ENCODE results near the gene EXOC2.
A peak's percentile ranks its signal among the peaks of the same experiment; 100 is the strongest.

Gene EXOC2

GRCh38 chr6:692858-693722, at the start of gene EXOC2:
TSS of gene EXOC2 (minus strand) at chr6:693139. CDS start at chr6:637818, 55,321 bp downstream.
- H3K27me3 ChIP-seq (ENCODE audit: low read depth) = no peaks in the 10 kb centered on the region
- in situ Hi-C loops (cut with MboI; ENCODE audit: low sequenced_read_pairs) = no loop called here
- H3K4me1 ChIP-seq = peaks cover 8% of the 10 kb centered on the region
- peak; percentile 79 to 91 for DNase-seq (ENCODE audit: low spot score in 2 of 2)
- peak within 1 kb of the TSS; percentile 88 for H3K4me3 ChIP-seq
- no peaks in the 10 kb centered on the region for H3K9me3 ChIP-seq
- H3K36me3 ChIP-seq (replicated peaks) = no peaks in the 10 kb centered on the region

- no peaks in the 10 kb centered on the region for H3K27me3 ChIP-seq (ENCODE audit: low read depth)
- DNase-seq (ENCODE audit: low spot score in 2 of 2) = no peak
- no peaks in the 10 kb centered on the region for H3K9me3 ChIP-seq
- no peaks in the 10 kb centered on the region for H3K36me3 ChIP-seq (replicated peaks)
- in situ Hi-C loops (cut with MboI; ENCODE audit: low sequenced_read_pairs) = no loop called here
- H3K4me3 ChIP-seq = no peak overlapping the region
- no peaks in the 10 kb centered on the region for H3K4me1 ChIP-seq
Measured at GRCh38 chr6:741410-742339, 48.7 kb upstream of the EXOC2 start.

- H3K36me3 ChIP-seq (replicated peaks) = no peaks in the 10 kb centered on the region
- no peaks in the 10 kb centered on the region for H3K4me1 ChIP-seq
- H3K9me3 ChIP-seq = no peaks in the 10 kb centered on the region
- in situ Hi-C loops (cut with MboI; ENCODE audit: low sequenced_read_pairs) = no loop called here
- DNase-seq (ENCODE audit: low spot score in 2 of 2) = no peak
- H3K4me3 ChIP-seq = no peak overlapping the region
- no peaks in the 10 kb centered on the region; the same call in 1 of the 2 replicates for H3K27me3 ChIP-seq (ENCODE audit: low read depth)
Measured at GRCh38 chr6:736657-737446, 43.9 kb upstream of the EXOC2 start.

- no peak for DNase-seq (ENCODE audit: low spot score in 2 of 2)
- in situ Hi-C loops (cut with MboI; ENCODE audit: low sequenced_read_pairs) = no loop called here
- Histone ChIP-seq H3K4me1 (no peaks in the 10 kb centered on the region), H3K27me3 (ENCODE audit: low read depth) (peaks cover 25% of the 10 kb centered on the region), H3K9me3 (no peaks in the 10 kb centered on the region), H3K36me3 (replicated peaks) (no peaks in the 10 kb centered on the region), H3K4me3 (no peak overlapping the region)
Measured at GRCh38 chr6:733431-734219, 40.7 kb upstream of the EXOC2 start.

GRCh38 chr6:731924-732323, 39.0 kb upstream of the EXOC2 start:
- no peaks in the 10 kb centered on the region for H3K9me3 ChIP-seq
- peaks cover 28% of the 10 kb centered on the region for H3K27me3 ChIP-seq (ENCODE audit: low read depth)
- DNase-seq (ENCODE audit: low spot score in 2 of 2) = no peak
- no peaks in the 10 kb centered on the region for H3K4me1 ChIP-seq
- no peaks in the 10 kb centered on the region for H3K36me3 ChIP-seq (replicated peaks)
- H3K4me3 ChIP-seq = no peak overlapping the region
- in situ Hi-C loops (cut with MboI; ENCODE audit: low sequenced_read_pairs) = no loop called here

- no peaks in the 10 kb centered on the region for H3K9me3 ChIP-seq
- no peaks in the 10 kb centered on the region for H3K36me3 ChIP-seq (replicated peaks)
- no peak for DNase-seq (ENCODE audit: low spot score in 2 of 2)
- in situ Hi-C loops (cut with MboI; ENCODE audit: low sequenced_read_pairs) = no loop called here
- H3K4me1 ChIP-seq = no peaks in the 10 kb centered on the region
- no peak overlapping the region for H3K4me3 ChIP-seq
- peaks cover 33% of the 10 kb centered on the region for H3K27me3 ChIP-seq (ENCODE audit: low read depth)
Measured at GRCh38 chr6:729606-730320, 36.8 kb upstream of the EXOC2 start.

- Histone ChIP-seq H3K4me1 (no peaks in the 10 kb centered on the region), H3K9me3 (no peaks in the 10 kb centered on the region), H3K36me3 (replicated peaks) (no peaks in the 10 kb centered on the region), H3K27me3 (ENCODE audit: low read depth) (peaks cover 33% of the 10 kb centered on the region), H3K4me3 (no peak overlapping the region)
- in situ Hi-C loops (cut with MboI; ENCODE audit: low sequenced_read_pairs) = no loop called here
- DNase-seq (ENCODE audit: low spot score in 2 of 2) = no peak
Measured at GRCh38 chr6:727856-728255, 34.9 kb upstream of the EXOC2 start.

- Histone ChIP-seq H3K36me3 (replicated peaks) (no peaks in the 10 kb centered on the region), H3K4me1 (no peaks in the 10 kb centered on the region), H3K4me3 (no peak overlapping the region), H3K9me3 (no peaks in the 10 kb centered on the region), H3K27me3 (ENCODE audit: low read depth) (peaks cover 7% of the 10 kb centered on the region; the same call in 1 of the 2 replicates)
- no peak for DNase-seq (ENCODE audit: low spot score in 2 of 2)
- in situ Hi-C loops (cut with MboI; ENCODE audit: low sequenced_read_pairs) = no loop called here
Measured at GRCh38 chr6:723540-723939, 30.6 kb upstream of the EXOC2 start.

GRCh38 chr6:722608-723007, 29.7 kb upstream of the EXOC2 start:
- no peaks in the 10 kb centered on the region for H3K9me3 ChIP-seq
- H3K27me3 ChIP-seq (ENCODE audit: low read depth) = peaks cover 7% of the 10 kb centered on the region; the same call in 1 of the 2 replicates
- no peak for DNase-seq (ENCODE audit: low spot score in 2 of 2)
- in situ Hi-C loops (cut with MboI; ENCODE audit: low sequenced_read_pairs) = no loop called here
- H3K36me3 ChIP-seq (replicated peaks) = no peaks in the 10 kb centered on the region
- H3K4me1 ChIP-seq = no peaks in the 10 kb centered on the region
- H3K4me3 ChIP-seq = no peak overlapping the region

- Histone ChIP-seq H3K4me3 (no peak overlapping the region), H3K27me3 (ENCODE audit: low read depth) (peaks cover 4% of the 10 kb centered on the region; the same call in 1 of the 2 replicates), H3K36me3 (replicated peaks) (no peaks in the 10 kb centered on the region), H3K4me1 (no peaks in the 10 kb centered on the region), H3K9me3 (no peaks in the 10 kb centered on the region)
- in situ Hi-C loops (cut with MboI; ENCODE audit: low sequenced_read_pairs) = no loop called here
- peak; percentile 67 to 87 for DNase-seq (ENCODE audit: low spot score in 2 of 2)
Measured at GRCh38 chr6:722077-722524, 29.2 kb upstream of the EXOC2 start.

GRCh38 chr6:718345-718744, 25.4 kb upstream of the EXOC2 start:
- Histone ChIP-seq H3K27me3 (ENCODE audit: low read depth) (no peaks in the 10 kb centered on the region), H3K9me3 (no peaks in the 10 kb centered on the region), H3K36me3 (replicated peaks) (no peaks in the 10 kb centered on the region), H3K4me1 (no peaks in the 10 kb centered on the region), H3K4me3 (no peak overlapping the region)
- DNase-seq (ENCODE audit: low spot score in 2 of 2) = no peak
- in situ Hi-C loops (cut with MboI; ENCODE audit: low sequenced_read_pairs) = no loop called here

GRCh38 chr6:717135-717534, 24.2 kb upstream of the EXOC2 start:
- Histone ChIP-seq H3K27me3 (ENCODE audit: low read depth) (no peaks in the 10 kb centered on the region), H3K4me1 (no peaks in the 10 kb centered on the region), H3K4me3 (no peak overlapping the region), H3K36me3 (replicated peaks) (no peaks in the 10 kb centered on the region), H3K9me3 (no peaks in the 10 kb centered on the region)
- in situ Hi-C loops (cut with MboI; ENCODE audit: low sequenced_read_pairs) = no loop called here
- DNase-seq (ENCODE audit: low spot score in 2 of 2) = no peak
